HUES6 (cell line): ENCODE results near the gene OR2A25.

Source experiments
- H3K27ac ChIP-seq: 2 replicates; pipeline ENCODE4 v1.7.0; 2013; ENCODE audit warnings: low read depth, mild to moderate bottlenecking, low read length, inconsistent platforms
- H3K27me3 ChIP-seq: 2 replicates; pipeline ENCODE4 v1.6.1; 2013; ENCODE audit warnings: low read length; ENCODE audit not compliant: control insufficient read depth, insufficient read depth
- H3K36me3 ChIP-seq: 2 replicates; pipeline ENCODE4 v1.6.1; 2013; ENCODE audit warnings: low read length; ENCODE audit not compliant: control insufficient read depth, insufficient read depth
- H3K4me1 ChIP-seq: 2 replicates; pipeline ENCODE4 v1.6.1; 2013; ENCODE audit warnings: low read length; ENCODE audit not compliant: control insufficient read depth, insufficient read depth
- H3K4me3 ChIP-seq: 2 replicates; pipeline ENCODE4 v1.5.1; 2013; ENCODE audit warnings: low read depth, low read length
- H3K9ac ChIP-seq: one replicate; pipeline ENCODE4 v1.6.1; 2013; ENCODE audit warnings: mild to moderate bottlenecking, low read length
- H3K9me3 ChIP-seq: 2 replicates; pipeline ENCODE4 v1.6.1; 2013; ENCODE audit warnings: low read depth, low read length; ENCODE audit not compliant: control insufficient read depth, insufficient read depth

Gene OR2A25

DNA sequence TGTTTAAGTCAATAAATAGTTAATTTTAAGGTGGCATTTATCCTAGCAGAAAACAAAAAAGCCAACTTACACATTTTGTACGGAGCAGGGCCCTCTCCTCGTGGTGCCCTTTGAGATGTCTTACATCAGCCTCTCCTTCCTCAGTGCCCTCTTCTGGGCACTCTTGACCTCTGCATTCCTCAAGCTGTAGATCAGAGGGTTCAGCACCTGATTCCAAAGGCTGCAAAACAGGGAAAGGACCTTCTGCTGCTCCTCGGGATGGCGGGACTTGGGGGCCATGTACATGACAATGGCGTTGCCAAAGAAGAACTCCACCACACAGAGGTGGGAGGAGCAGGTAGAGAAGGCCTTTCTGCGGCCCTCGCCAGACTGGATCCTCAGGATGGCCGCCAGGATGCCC is 48.7 kb downstream of the OR2A25 start:
- no peak overlapping the region for H3K9ac ChIP-seq
- no peaks in the 10 kb centered on the region for H3K4me1 ChIP-seq
- no peaks in the 10 kb centered on the region for H3K9me3 ChIP-seq
- H3K4me3 ChIP-seq: no peak overlapping the region
- no peaks in the 10 kb centered on the region for H3K36me3 ChIP-seq
- H3K27ac ChIP-seq: no peak overlapping the region
- H3K27me3 ChIP-seq: no peaks in the 10 kb centered on the region

DNA sequence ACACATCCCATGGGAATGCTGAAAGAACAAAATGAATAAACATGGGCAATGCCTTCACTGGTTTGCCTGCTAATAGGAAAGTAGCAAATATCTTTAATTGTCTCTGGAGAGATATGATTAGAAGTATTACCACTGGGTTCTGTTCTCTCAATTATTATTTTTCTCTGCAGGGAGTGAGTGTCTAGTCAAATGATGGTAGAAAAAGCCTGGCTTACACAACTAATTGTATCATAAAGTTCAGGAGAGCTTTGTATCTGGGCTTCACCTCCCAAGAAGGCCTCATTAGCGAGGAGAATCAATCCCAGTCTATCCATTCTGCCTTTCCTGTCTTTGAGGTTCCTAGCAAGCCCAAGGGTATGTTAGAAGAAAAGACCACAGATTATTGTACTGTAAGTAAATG is 53.3 kb downstream of the OR2A25 start, which contains the start of gene OR2A14:
Gene OR2A14, plus strand, starts transcription at position 301 of the 400 bp plus-strand sequence. CDS start 5,937 bp downstream, outside the sequence.
- H3K4me3 ChIP-seq: no peak within 1 kb of the TSS

More for the DNA sequence above, 53.3 kb downstream of the OR2A25 start, which contains the start of gene OR2A14:
- Histone ChIP-seq H3K36me3 (no peaks in the 10 kb centered on the region), H3K4me1 (no peaks in the 10 kb centered on the region), H3K27me3 (no peaks in the 10 kb centered on the region), H3K9me3 (no peaks in the 10 kb centered on the region), H3K9ac (no peak within 1 kb of the TSS), H3K27ac (no peak within 1 kb of the TSS)
